GM21526 (cell line): Measurements from ENCODE around the gene IL6R.

Source experiments
- ATAC-seq: cut with Tn5 transposase; IDR thresholded peaks from one replicate; pipeline ENCODE4 v1.9.1; 2021; ENCODE audit warnings: moderate library complexity; ENCODE audit not compliant: unreplicated experiment, low FRiP score

IL6R gene

GRCh38 chr1:154422521-154422920, 17.4 kb downstream of the IL6R start:
- ATAC-seq = no peak

GRCh38 chr1:154423304-154423987, 18.3 kb downstream of the IL6R start:
- no peak for ATAC-seq

DNA sequence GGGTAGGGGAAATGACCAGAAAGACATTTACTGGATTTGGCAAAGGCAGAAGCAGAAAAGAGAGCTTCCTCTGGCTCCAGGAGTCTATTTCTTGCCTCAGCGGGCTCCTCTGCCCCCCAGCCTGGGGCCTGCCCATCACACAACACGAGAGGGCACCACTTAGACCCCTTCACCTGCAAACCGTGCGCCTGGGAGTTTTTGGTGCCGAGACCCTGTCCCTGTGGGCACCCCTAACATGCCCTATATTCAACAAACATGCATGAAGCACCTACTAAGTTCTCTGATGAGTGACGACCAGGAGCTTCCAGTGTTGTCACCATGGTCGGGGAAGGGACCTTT, 18.8 kb downstream of the IL6R start:
- ATAC-seq = no peak

- ATAC-seq = no peak
These were observed 20.0 kb downstream of the IL6R start for GRCh38 chr1:154425172-154425571.

GRCh38 chr1:154427173-154428139, 22.3 kb downstream of the IL6R start:
- ATAC-seq = no peak

GRCh38 chr1:154429118-154429517, 24.0 kb downstream of the IL6R start:
- ATAC-seq = no peak

GRCh38 chr1:154429841-154430611, 24.9 kb downstream of the IL6R start:
- no peak for ATAC-seq

- ATAC-seq = no peak
These were observed 25.8 kb downstream of the IL6R start for GRCh38 chr1:154430903-154431302.

DNA sequence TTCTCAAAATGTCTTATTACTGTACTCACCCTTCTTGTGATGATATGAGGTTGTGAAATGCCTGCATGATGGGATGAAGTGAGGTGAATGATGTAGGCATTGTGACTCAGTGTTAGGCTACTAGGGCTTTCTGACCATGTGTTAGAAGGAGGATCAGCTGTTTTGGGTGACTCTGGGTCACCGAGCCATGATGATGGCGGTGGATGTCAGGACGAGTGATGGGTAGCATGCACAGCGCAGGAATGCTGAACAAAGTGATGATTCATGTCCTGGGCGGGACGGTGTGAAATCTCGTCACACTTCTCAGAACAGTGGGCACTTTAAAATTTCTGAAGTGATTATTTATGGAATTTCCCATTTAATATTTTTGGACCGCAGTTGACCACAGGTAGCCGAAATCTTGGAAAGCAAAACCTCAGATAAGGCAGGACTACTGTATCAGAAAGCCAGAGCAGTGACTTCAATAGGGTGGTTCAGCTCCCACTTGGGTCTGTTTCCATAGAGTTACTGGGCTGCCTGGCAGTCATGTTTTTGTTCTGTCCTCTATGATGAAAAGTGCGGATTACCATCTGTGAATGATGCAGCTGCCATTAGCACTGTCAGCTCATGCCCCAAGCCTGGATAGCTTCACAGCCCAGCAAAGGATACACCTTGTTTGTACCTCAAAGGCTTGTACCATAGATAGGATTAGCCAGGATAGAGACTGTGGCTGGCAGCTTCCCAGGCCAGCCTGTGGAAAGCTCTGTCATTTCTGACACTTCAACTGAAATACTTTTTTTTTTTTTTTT, 26.6 kb downstream of the IL6R start:
- ATAC-seq = no peak

GRCh38 chr1:154433161-154433764, 28.1 kb downstream of the IL6R start:
- no peak for ATAC-seq

DNA sequence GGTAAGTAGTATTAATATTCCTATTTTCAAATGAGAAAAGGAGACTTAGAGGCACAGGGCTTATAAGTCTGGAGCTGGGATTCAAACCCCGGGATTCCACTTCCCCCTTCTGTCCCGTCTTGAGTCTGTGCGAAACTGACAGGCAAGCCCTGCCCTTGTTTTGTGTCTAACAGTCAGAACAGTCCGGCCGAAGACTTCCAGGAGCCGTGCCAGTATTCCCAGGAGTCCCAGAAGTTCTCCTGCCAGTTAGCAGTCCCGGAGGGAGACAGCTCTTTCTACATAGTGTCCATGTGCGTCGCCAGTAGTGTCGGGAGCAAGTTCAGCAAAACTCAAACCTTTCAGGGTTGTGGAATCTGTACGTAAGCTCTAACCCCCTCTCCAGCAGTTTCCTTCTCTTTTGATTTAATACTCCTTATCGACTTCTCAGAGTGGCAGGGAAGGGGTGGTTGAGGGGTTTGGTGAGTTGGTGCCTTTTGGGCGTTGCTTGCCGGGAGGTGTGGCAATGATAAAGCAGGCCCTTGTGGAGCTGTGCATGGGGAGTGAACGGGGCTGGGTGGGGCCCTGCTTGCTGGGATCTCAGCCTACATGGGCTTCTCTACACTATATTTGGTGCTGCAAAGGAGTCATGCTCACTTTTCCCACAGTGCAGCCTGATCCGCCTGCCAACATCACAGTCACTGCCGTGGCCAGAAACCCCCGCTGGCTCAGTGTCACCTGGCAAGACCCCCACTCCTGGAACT, 29.4 kb downstream of the IL6R start:
- no peak for ATAC-seq

DNA sequence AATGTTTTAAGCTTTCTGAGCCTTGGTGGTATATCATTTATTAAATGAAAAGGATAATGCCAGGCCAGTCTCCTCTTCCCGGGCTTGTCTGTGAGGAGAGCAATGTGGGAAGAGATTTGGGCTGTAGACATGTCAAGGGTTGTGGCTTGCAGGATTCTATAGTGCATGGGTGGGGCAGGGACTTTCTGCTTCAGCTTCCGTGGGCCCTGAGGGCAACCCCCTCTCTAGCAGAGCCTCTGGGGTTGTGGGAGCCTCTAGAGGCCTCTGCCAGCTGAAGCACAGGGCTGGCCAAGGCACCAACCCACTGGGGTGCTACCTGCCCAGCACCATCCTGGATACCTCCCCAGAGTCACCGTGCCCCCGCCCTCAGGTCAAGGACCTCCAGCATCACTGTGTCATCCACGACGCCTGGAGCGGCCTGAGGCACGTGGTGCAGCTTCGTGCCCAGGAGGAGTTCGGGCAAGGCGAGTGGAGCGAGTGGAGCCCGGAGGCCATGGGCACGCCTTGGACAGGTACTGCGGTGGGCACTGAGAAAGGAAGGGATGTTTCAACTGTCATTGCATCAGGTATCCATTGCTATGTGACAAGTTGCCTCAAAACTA, 30.6 kb downstream of the IL6R start:
- no peak for ATAC-seq

DNA sequence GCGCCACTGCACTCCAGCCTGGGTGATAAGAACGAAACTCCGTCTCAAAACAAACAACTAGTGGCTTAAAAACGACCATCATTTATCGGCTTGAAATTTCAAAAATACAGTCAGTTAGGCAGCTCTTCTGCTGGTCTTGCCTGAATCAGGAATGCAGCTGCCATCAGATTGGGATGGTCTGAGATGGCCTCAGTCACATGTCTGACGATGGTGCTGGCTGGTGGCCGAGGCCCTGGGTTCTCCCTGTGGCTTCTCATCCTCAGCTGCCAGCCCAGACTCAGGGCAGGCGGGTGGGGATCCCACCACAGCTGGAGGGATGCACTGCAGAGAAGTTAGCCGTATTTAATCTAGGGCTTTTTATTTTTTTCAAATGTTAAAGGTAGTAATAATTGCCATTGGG, 31.3 kb downstream of the IL6R start:
- ATAC-seq = no peak

- no peak for ATAC-seq
These were observed 35.1 kb downstream of the IL6R start for GRCh38 chr1:154440036-154440804.

GRCh38 chr1:154441241-154441888, 36.2 kb downstream of the IL6R start:
- ATAC-seq = no peak

DNA sequence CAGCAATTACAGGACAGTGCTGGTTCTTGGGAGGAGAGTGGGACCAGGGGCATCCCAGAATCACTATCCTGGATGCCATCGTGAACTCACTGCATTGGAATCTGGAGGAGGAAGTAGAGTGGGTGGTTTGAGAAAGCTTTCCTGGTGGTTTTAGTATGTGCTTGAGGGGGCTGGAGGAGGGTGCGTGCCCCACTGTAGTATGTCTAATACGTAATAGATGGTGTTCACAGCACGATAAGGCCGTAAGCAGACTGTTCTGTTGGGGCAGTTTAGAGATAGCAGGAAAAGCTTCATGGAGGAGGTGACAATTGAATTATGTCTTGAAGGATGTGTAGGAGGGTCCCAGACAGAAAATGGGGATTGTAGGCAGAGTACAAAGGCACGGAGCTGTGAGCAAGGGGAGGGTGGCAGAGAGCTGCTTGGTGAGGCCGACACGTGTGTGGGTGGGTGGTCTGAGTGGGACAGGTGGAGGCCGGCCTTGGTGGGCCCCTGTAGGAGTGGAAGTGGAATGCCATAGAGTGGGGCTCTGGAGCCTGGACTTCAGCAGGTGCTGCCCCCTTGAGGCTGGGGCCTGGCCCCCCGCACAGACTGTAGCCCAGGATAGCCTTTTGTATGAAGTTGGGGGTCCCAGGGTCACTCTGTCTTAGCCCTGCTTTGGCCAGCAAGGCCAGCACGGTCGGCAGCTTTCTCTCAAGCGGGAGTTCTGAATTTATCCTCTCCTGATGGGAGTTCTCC, 37.0 kb downstream of the IL6R start:
- no peak for ATAC-seq
